HEK293 (cell line): ENCODE data around the gene LCN1.

Experiments
- CTCF ChIA-PET: fragments of 350-600 bp; formaldehyde crosslinking; extraction: SDS; loops from one replicate; lab custom pipeline; 2021; ENCODE audit warnings: antibody characterized with exemption; lab: Yijun Ruan, JAX
- POLR2A ChIA-PET: fragments of 300-600 bp; formaldehyde crosslinking; extraction: SDS; loops from one replicate; lab custom pipeline; 2020; ENCODE audit warnings: antibody characterized with exemption, inconsistent platforms; lab: Yijun Ruan, JAX
- H3K27ac ChIP-seq: fragments of 200-500 bp; sonication (Bioruptor generic); 2 replicates; pipeline ENCODE4 v1.5.1; 2014; ENCODE audit warnings: low read depth, low read length, control low read depth, inconsistent platforms; ENCODE audit errors: extremely low read depth
- H3K36me3 ChIP-seq, 2 experiments: fragments of 200-500 bp in 1 of 2; sonication (Bioruptor generic) in 1 of 2; 1 replicate in 1 of 2; 2 replicates in 1 of 2; pipeline ENCODE4 v1.5.1; 2014 to 2017; ENCODE audit warnings: inconsistent platforms in 2 of 2, low read length in 2 of 2; ENCODE audit not compliant: control insufficient read depth in 2 of 2, insufficient read depth in 1 of 2
- H3K4me1 ChIP-seq: fragments of 200-500 bp; sonication (Bioruptor generic); 2 replicates; pipeline ENCODE4 v1.5.1; 2014; ENCODE audit warnings: mild to moderate bottlenecking, low read length, inconsistent platforms; ENCODE audit not compliant: control insufficient read depth, insufficient read depth
- H3K4me3 ChIP-seq: 2 replicates; pipeline ENCODE4 v1.5.1; 2011; ENCODE audit warnings: low read depth, mild to moderate bottlenecking, control low read depth, low read length, moderate library complexity
- H3K9me3 ChIP-seq: fragments of 200-500 bp; sonication (Bioruptor generic); 2 replicates; pipeline ENCODE4 v1.5.1; 2014; ENCODE audit warnings: low read depth, low read length, inconsistent platforms; ENCODE audit not compliant: control insufficient read depth, insufficient read depth
- CTCF ChIP-seq: fragments of 450-650 bp; formaldehyde crosslinking; IDR thresholded peaks from 2 replicates; pipeline ENCODE4 v1.5.1; 2016; ENCODE audit warnings: missing biosample characterization, missing genetic modification characterization
- EGR2 ChIP-seq: fragments of 450-650 bp; formaldehyde crosslinking; IDR thresholded peaks from 2 replicates; pipeline ENCODE4 v1.5.1; 2016; ENCODE audit warnings: low read depth, missing biosample characterization, missing genetic modification characterization
- HOXA7 ChIP-seq: sonication (generic); formaldehyde crosslinking; IDR thresholded peaks from 2 replicates; pipeline ENCODE4 v1.8.1; 2022; ENCODE audit warnings: missing genetic modification reagents, borderline replicate concordance
- IKZF3 ChIP-seq: fragments of 450-650 bp; IDR thresholded peaks from 2 replicates; pipeline ENCODE4 v1.5.0; 2018; ENCODE audit warnings: missing biosample characterization, mild to moderate bottlenecking, missing genetic modification characterization, moderate library complexity
- MZF1 ChIP-seq: fragments of 450-650 bp; formaldehyde crosslinking; IDR thresholded peaks from 2 replicates; pipeline ENCODE4 v1.5.1; 2017; ENCODE audit warnings: missing biosample characterization, missing genetic modification characterization, borderline replicate concordance
- SCRT2 ChIP-seq: fragments of 450-650 bp; formaldehyde crosslinking; IDR thresholded peaks from 2 replicates; pipeline ENCODE4 v1.5.1; 2016; ENCODE audit warnings: missing biosample characterization, missing genetic modification characterization
- ZBTB17 ChIP-seq: fragments of 450-650 bp; formaldehyde crosslinking; IDR thresholded peaks from 2 replicates; pipeline ENCODE4 v1.5.1; 2016; ENCODE audit warnings: missing biosample characterization, missing genetic modification characterization
- ZFP41 ChIP-seq: fragments of 450-650 bp; formaldehyde crosslinking; IDR thresholded peaks from 2 replicates; pipeline ENCODE4 v1.5.1; 2016; ENCODE audit warnings: missing biosample characterization, missing genetic modification characterization, borderline replicate concordance
- ZNF146 ChIP-seq: fragments of 450-650 bp; formaldehyde crosslinking; IDR thresholded peaks from 2 replicates; pipeline ENCODE4 v1.5.1; 2016; ENCODE audit warnings: missing biosample characterization, missing genetic modification characterization
- ZNF155 ChIP-seq: fragments of 450-650 bp; formaldehyde crosslinking; IDR thresholded peaks from 2 replicates; pipeline ENCODE4 v1.5.1; 2016; ENCODE audit warnings: missing biosample characterization, missing genetic modification characterization
- ZNF157 ChIP-seq: fragments of 450-650 bp; formaldehyde crosslinking; IDR thresholded peaks from 2 replicates; pipeline ENCODE4 v1.5.1; 2016; ENCODE audit warnings: missing biosample characterization, missing genetic modification characterization
- ZNF174 ChIP-seq: fragments of 450-650 bp; formaldehyde crosslinking; IDR thresholded peaks from 2 replicates; pipeline ENCODE4 v1.5.0; 2017; ENCODE audit warnings: missing biosample characterization, mild to moderate bottlenecking, missing genetic modification characterization
- ZNF221 ChIP-seq: fragments of 450-650 bp; formaldehyde crosslinking; IDR thresholded peaks from 2 replicates; pipeline ENCODE4 v1.5.1; 2017; ENCODE audit warnings: missing biosample characterization, missing genetic modification characterization, borderline replicate concordance
- ZNF23 ChIP-seq: fragments of 450-650 bp; formaldehyde crosslinking; IDR thresholded peaks from 2 replicates; pipeline ENCODE4 v1.5.1; 2016; ENCODE audit warnings: missing biosample characterization, missing genetic modification characterization, borderline replicate concordance
- ZNF274 ChIP-seq, 2 experiments: fragments of 200-500 bp in 1 of 2; fragments of 450-650 bp in 1 of 2; sonication (Bioruptor generic) in 1 of 2; formaldehyde crosslinking in 1 of 2; IDR thresholded peaks; 2 replicates each; pipeline versions ENCODE4 v1.5.1 to v1.6.1; 2014 to 2016; ENCODE audit warnings: borderline replicate concordance in 1 of 2, inconsistent platforms in 1 of 2, low read length in 1 of 2, missing biosample characterization in 1 of 2, missing genetic modification characterization in 1 of 2
- ZNF341 ChIP-seq: fragments of 450-650 bp; formaldehyde crosslinking; IDR thresholded peaks from 2 replicates; pipeline ENCODE4; 2016; ENCODE audit warnings: low read depth, missing biosample characterization, missing genetic modification characterization
- ZNF350 ChIP-seq: fragments of 450-650 bp; formaldehyde crosslinking; IDR thresholded peaks from 2 replicates; pipeline ENCODE4 v1.5.0; 2017; ENCODE audit warnings: missing biosample characterization, mild to moderate bottlenecking, missing genetic modification characterization
- ZNF398 ChIP-seq: fragments of 450-650 bp; formaldehyde crosslinking; IDR thresholded peaks from 2 replicates; pipeline ENCODE4 v1.5.1; 2017; ENCODE audit warnings: missing biosample characterization, missing genetic modification characterization
- ZNF416 ChIP-seq: fragments of 450-650 bp; formaldehyde crosslinking; IDR thresholded peaks from 2 replicates; pipeline ENCODE4 v1.5.1; 2016; ENCODE audit warnings: missing biosample characterization, missing genetic modification characterization
- ZNF48 ChIP-seq: fragments of 450-650 bp; formaldehyde crosslinking; IDR thresholded peaks from 2 replicates; pipeline ENCODE4 v1.5.1; 2016; ENCODE audit warnings: missing biosample characterization, missing genetic modification characterization
- ZNF555 ChIP-seq: fragments of 450-650 bp; formaldehyde crosslinking; conservative IDR thresholded peaks from 2 replicates; pipeline ENCODE4 v1.5.1; 2017; ENCODE audit warnings: missing biosample characterization, mild to moderate bottlenecking, missing genetic modification characterization, inconsistent platforms
- ZNF624 ChIP-seq: fragments of 450-650 bp; formaldehyde crosslinking; IDR thresholded peaks from 2 replicates; pipeline ENCODE4 v1.5.1; 2017; ENCODE audit warnings: missing biosample characterization, missing genetic modification characterization
- ZNF626 ChIP-seq: fragments of 450-650 bp; sonication (Bioruptor Pico); formaldehyde crosslinking; IDR thresholded peaks from 2 replicates; pipeline ENCODE4 v1.5.1; 2018; ENCODE audit warnings: missing biosample characterization, missing genetic modification characterization, inconsistent platforms
- ZNF629 ChIP-seq: fragments of 450-650 bp; formaldehyde crosslinking; IDR thresholded peaks from 2 replicates; pipeline ENCODE4 v1.5.1; 2017; ENCODE audit warnings: missing biosample characterization, missing genetic modification characterization
- ZNF658 ChIP-seq: fragments of 450-650 bp; formaldehyde crosslinking; IDR thresholded peaks from 2 replicates; pipeline ENCODE4; 2016; ENCODE audit warnings: missing biosample characterization, missing genetic modification characterization
- ZNF660 ChIP-seq: fragments of 450-650 bp; IDR thresholded peaks from 2 replicates; pipeline ENCODE4 v1.5.1; 2018; ENCODE audit warnings: missing biosample characterization, mild to moderate bottlenecking, missing genetic modification characterization
- ZNF777 ChIP-seq: fragments of 450-650 bp; formaldehyde crosslinking; IDR thresholded peaks from 2 replicates; pipeline ENCODE4 v1.5.1; 2017; ENCODE audit warnings: missing biosample characterization, missing genetic modification characterization, borderline replicate concordance
- ZNF830 ChIP-seq: fragments of 450-650 bp; IDR thresholded peaks from 2 replicates; pipeline ENCODE4 v1.5.0; 2018; ENCODE audit warnings: missing biosample characterization, missing genetic modification characterization, low read depth, mild to moderate bottlenecking, moderate library complexity
- ZNF837 ChIP-seq: fragments of 450-650 bp; formaldehyde crosslinking; IDR thresholded peaks from 2 replicates; pipeline ENCODE4 v1.5.1; 2016; ENCODE audit warnings: missing biosample characterization, missing genetic modification characterization
- ZSCAN23 ChIP-seq: fragments of 450-650 bp; formaldehyde crosslinking; IDR thresholded peaks from 2 replicates; pipeline ENCODE4 v1.5.1; 2016; ENCODE audit warnings: missing biosample characterization, missing genetic modification characterization
- ZSCAN5A ChIP-seq: fragments of 450-650 bp; formaldehyde crosslinking; IDR thresholded peaks from 2 replicates; pipeline ENCODE4 v1.5.1; 2016; ENCODE audit warnings: missing biosample characterization, missing genetic modification characterization

LCN1 gene

GRCh38 chr9:135487281-135488012 is 33.8 kb upstream of the LCN1 start (continued):
- TF ChIP-seq ZSCAN5A (tag by site-specific recombination): no peak

- Histone ChIP-seq H3K4me3 (no peak overlapping the region), H3K9me3 (no peaks in the 10 kb centered on the region), H3K4me1 (no peaks in the 10 kb centered on the region), H3K27ac (no peak overlapping the region), H3K36me3 (peaks cover 4 to 61% of the 10 kb centered on the region in 2 experiments; a peak in 2 of 3 replicates)
- TF ChIP-seq ZNF658 (no peak), EGR2 (tag by site-specific recombination) (no peak), ZNF624 (tag by site-specific recombination) (no peak), SCRT2 (no peak), MZF1 (tag by site-specific recombination) (no peak), ZBTB17 (tag by site-specific recombination) (no peak), ZNF629 (tag by site-specific recombination) (no peak), ZNF416 (tag by site-specific recombination) (no peak), ZNF555 (tag by site-specific recombination) (no peak), ZNF174 (tag by site-specific recombination) (no peak), ZNF155 (tag by site-specific recombination) (no peak), ZNF777 (tag by site-specific recombination) (no peak), ZNF48 (no peak), ZNF837 (tag by site-specific recombination) (no peak), ZNF626 (tag by site-specific recombination) (no peak), ZNF341 (tag by site-specific recombination) (no peak), ZNF350 (no peak)
- CTCF ChIA-PET: interaction anchor here (0.7 to 1.1 kb wide), 2 partner anchors 17 to 114 kb away, joined by 3 read pairs; no protein-coding TSS in a partner anchor
- POLR2A ChIA-PET: no interaction called here
Measured at GRCh38 chr9:135488013-135488330, 33.3 kb upstream of the LCN1 start.

GRCh38 chr9:135488527-135488926 is 32.7 kb upstream of the LCN1 start:
- no peaks in the 10 kb centered on the region for H3K4me1 ChIP-seq
- CTCF ChIA-PET: interaction anchor here (0.7 to 1.1 kb wide), 2 partner anchors 16 to 114 kb away, joined by 3 read pairs; no protein-coding TSS in a partner anchor
- peaks cover 3 to 55% of the 10 kb centered on the region in 2 experiments; a peak in 1 of 3 replicates for H3K36me3 ChIP-seq
- H3K9me3 ChIP-seq: no peaks in the 10 kb centered on the region
- H3K4me3 ChIP-seq: no peak overlapping the region
- POLR2A ChIA-PET: no interaction called here
- TF ChIP-seq ZNF830 (tag by site-specific recombination): no peak
- TF ChIP-seq CTCF (tag by site-specific recombination): no peak
- TF ChIP-seq HOXA7: no peak
- no peak for TF ChIP-seq ZFP41 (tag by site-specific recombination)
- TF ChIP-seq ZNF23 (tag by site-specific recombination): no peak
- TF ChIP-seq ZNF221: no peak
- TF ChIP-seq ZNF398 (tag by site-specific recombination): no peak
- TF ChIP-seq ZNF660 (tag by site-specific recombination): no peak
- TF ChIP-seq ZNF157 (tag by site-specific recombination): no peak
- no peak for TF ChIP-seq IKZF3 (tag by site-specific recombination)
- no peak for TF ChIP-seq ZNF274 (IDR thresholded peaks at IDR 0.05; ENCODE audit: low read length)
- no peak for TF ChIP-seq ZNF274 (tag by site-specific recombination; IDR thresholded peaks at IDR 0.05; ENCODE audit: borderline replicate concordance)
- TF ChIP-seq ZNF146 (tag by site-specific recombination): no peak
- TF ChIP-seq MZF1 (tag by site-specific recombination): no peak
- no peak for TF ChIP-seq ZNF658
- TF ChIP-seq ZSCAN23 (tag by site-specific recombination): no peak
- no peak overlapping the region for H3K27ac ChIP-seq
